HG03342 (cell line): Measurements from ENCODE around the gene PGLYRP4.

Experiments
- ATAC-seq: cut with Tn5 transposase; IDR thresholded peaks from one replicate; pipeline ENCODE4 v1.9.1; 2021; ENCODE audit warnings: mild to moderate bottlenecking, moderate library complexity; ENCODE audit not compliant: unreplicated experiment

PGLYRP4 gene

DNA sequence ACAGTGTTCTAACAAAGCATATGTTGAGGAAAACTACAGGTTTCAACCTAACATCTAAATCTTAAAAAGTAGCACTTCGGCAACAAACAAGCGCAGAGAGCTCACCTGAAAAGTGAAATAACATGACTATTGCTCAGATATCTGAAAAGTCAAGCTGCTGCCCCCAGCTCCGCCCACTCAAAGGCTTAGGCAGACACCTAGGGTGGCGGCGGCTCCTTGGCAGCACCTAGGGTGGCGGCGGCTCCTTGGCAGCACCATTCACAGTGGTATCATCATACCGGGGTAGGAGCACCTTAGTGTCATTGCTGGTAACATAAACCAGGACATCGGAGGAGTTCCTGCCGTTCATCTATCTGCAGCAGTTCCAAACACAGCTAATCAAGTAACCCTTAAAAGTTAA, 30.9 kb upstream of the PGLYRP4 start:
- ATAC-seq, result no peak

- ATAC-seq, result no peak
Measured at GRCh38 chr1:153375511-153375910, 26.9 kb upstream of the PGLYRP4 start, which contains the start of gene S100A12. Gene S100A12 (minus strand): TSS chr1:153375621. CDS start chr1:153374592, 1,029 bp downstream.

DNA sequence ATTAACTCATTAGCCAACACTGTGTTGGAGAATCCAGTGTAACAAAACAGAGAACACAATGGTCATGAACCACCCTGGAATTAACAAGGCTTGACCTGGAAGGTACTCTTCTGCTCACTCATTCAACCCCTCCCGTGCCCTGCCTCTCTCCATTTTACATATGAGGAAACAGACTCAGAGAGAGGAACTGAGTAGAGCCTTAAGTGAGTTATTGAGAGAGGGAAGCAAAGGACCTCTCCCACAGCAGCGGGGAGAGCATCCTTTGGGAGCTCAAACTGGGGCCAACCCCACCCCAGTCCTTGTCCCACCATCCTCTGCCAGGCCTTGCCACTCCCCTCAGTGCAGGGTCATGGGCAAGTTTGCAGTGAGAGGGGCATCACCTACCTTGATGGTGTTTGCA, 25.4 kb upstream of the PGLYRP4 start:
- ATAC-seq, result no peak

DNA sequence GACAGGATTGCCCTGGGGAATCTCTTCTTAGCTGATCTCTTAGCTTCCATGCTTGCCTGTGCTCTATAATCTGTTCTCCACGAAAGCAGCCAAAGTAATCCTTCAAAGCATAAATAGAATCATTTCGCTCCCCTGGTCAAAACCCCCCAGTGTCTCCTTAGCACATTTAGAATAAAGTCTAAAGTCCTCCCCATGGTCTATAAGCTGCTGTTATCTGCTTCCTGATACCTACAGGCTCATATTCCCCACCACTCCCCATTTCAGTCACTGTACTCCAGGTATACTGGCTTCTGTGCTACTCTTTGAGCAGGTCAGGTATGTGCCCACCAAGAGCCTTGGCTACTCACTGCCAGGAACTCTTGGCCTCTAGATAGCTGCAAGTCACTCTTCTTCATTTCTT, 23.9 kb upstream of the PGLYRP4 start:
- ATAC-seq, result no peak

GRCh38 chr1:153371231-153371630, 22.6 kb upstream of the PGLYRP4 start:
- no peak for ATAC-seq

GRCh38 chr1:153370146-153370545, 21.5 kb upstream of the PGLYRP4 start:
- no peak for ATAC-seq

DNA sequence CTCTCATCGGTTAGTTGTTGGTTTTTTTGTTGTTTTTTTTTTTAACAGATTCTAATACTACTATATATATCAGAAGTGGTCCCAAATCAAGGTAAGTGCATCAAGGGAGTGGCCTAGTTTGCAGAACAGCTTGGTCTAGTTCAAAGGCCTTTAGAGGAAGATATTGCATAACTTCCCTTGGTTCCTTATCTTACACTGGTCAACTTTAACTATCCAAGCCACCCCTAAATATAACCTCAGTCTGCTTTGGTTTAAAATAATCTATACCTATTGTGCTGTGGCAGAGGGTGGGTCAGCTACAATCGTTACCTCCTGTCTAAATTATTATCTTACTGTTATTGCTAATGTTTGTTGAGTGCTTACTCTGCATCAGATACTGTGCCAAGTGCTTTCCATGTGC, 19.9 kb upstream of the PGLYRP4 start:
- ATAC-seq, result no peak

DNA sequence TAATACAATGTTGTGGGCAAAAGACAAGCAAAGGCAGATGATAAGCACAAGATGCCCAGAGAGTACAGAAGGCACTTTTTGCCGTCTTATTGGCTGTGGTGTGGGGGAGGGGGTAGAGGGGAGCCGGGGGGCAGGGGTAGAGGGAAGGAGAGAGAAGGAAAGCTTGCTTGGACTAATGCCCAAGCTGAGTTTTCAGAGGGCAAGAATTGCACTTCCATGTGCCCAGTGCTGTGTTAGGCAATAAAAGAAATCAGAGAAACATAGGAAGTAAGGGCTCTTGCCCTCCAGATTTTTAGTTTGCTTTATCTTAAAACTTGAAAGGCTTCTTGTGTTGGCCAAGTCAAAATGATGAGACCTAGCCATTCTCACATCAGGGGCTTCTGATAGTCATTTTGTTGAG, 18.4 kb upstream of the PGLYRP4 start:
- ATAC-seq, result no peak

DNA sequence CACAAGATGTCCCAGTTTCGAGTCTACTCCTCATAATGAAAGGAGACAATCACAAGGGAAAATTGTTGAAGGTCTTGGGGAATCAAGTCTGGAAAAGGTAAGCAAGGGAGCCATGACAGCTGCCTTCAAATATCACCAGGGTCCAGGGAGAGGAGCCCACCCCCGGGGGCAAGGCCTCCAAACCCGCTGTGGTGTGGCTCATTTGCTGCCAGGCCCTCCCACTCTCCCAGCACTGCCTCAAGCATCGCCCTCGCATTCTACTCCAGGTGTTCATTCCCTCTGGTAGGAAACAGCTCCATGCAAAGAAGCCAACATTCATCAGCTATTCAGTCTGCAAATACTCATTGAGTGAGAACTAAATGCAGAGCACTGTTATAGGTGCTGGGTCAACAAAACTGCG, 17.6 kb upstream of the PGLYRP4 start:
- ATAC-seq, result no peak

DNA sequence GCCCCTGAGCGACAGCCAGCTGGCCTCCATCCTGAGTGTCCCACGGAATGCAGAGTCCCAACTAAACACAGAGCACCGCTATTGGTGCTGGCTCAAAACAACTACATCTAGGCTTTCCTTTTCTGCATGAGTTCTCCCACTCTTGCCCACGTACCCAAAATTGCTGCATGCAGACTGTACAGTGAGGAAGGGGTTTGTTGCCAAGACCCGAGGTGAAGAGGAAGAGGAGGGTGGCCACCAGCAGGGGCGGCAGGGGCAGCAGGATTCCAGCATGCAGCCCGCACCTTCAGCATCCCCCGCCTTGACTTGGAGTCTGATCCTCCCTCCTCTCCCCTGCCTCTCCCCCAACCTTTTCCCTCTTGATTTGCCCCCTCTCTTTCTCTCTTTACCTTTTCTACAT, 17.1 kb upstream of the PGLYRP4 start:
- no peak for ATAC-seq

DNA sequence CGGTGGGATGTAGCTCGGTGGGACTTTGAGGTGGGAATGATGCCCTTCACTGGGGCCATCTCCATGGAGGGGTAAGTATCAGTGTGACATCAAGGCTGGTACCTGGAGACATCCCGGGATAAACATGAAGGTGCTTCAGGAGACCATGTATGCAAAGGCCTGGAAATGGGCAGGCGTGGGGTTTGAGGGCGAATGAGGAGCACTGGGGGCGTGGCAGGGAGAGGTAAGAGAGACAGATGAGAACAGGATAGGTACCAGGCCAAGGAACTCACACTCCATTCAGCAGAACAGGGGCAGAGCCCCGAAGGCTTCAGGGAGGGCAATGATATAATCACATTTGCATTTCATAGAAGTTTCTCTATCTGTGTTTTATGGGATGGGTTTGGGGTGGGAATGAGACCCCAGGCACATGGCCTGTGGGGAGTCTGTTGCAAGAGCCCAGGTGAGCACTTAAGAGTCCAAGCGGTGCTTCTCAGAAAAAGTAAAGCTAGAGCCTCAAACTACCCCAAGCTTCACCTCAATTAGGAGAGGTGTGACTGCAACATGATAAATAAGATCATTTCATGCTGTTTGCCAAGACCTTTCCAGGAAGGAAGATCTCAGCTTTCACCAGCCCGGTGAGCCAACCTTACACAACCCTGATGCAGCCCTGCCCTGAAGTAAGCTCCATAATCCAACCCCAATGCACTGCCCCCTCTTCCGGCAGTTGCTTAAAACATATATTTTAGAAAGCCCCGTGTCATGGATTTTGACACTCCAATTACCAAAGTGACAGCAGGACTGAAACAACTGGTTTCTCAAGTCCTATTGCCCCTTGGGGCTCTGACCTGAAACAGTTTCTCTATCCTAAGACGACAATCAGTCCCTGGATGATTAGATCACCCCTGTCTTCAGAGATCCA, 16.4 kb upstream of the PGLYRP4 start:
- ATAC-seq, result no peak

- no peak for ATAC-seq
Measured at GRCh38 chr1:153364156-153364555, 15.5 kb upstream of the PGLYRP4 start.

- no peak for ATAC-seq
Measured at GRCh38 chr1:153363641-153364040, 15.0 kb upstream of the PGLYRP4 start.

DNA sequence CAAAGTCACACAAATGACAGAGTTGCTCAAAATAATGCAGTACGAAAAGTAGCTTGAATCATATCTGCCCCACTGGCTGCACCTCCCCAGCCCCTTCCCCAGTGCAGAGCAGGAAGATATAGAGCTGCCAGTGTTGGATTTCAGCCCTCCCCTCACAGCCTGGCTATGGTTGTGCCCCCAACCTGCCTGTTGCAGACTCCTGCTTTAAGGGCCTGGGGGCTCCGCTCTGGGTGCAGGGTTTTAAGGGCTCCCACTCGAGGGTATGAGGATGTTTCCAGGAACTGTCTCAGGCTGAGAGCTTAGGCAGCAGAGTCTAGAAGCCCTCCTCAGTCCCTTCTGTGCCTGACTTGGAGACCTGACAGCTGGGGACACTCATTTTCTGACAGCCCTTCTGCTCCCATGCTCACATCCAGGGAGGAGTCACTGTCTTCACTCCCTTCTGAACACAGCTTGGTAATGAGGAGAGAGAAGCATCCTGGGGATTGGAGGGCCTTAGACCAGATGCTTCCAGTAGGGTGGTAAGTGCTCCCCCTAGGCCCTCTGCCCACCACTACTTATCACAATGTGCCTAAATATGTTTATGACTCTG, 13.6 kb upstream of the PGLYRP4 start:
- no peak for ATAC-seq

- ATAC-seq, result no peak
Measured at GRCh38 chr1:153361480-153362109, 13.0 kb upstream of the PGLYRP4 start.

DNA sequence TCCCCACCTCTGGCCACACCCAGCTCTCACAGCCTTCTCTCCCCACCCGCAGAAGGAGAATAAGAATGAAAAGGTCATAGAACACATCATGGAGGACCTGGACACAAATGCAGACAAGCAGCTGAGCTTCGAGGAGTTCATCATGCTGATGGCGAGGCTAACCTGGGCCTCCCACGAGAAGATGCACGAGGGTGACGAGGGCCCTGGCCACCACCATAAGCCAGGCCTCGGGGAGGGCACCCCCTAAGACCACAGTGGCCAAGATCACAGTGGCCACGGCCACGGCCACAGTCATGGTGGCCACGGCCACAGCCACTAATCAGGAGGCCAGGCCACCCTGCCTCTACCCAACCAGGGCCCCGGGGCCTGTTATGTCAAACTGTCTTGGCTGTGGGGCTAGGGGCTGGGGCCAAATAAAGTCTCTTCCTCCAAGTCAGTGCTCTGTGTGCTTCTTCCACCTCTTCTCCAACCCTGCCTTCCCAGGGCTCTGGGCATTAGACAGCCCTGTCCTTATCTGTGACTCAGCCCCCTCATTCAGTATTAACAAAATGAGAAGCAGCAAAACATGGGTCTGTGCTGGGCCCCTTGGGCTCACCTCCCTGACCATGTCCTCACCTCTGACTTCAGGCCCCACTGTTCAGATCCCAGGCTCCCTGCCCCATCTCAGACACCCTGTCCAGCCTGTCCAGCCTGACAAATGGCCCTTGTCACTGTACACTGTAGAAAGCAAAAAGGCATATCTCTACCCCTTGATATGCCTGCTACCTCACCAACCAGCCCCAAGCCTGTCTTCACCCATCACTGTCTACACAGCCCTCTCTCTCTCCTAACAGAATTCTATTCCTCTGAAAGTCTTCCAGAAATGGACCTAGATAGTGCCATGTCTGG, 12.2 kb upstream of the PGLYRP4 start:
- no peak for ATAC-seq

DNA sequence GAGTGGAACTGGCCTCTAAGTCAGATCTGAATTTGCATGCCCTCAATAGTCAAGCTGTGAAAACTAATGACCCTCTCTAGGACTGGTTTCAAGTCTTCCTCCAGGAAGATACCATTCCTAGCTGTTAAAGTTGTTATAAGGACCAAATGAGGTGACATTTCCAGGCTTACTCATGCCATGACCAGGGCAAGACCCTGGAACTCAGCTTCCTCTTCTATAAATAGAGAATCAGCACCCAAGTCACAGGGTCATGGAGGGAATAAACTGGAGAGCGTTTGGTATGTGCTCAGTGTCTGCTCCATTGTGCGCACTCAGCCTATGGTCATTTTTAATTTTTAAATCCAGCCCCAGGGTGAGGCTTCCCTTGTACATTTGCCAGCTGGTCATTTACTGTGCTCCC, 11.5 kb upstream of the PGLYRP4 start:
- ATAC-seq, result no peak

DNA sequence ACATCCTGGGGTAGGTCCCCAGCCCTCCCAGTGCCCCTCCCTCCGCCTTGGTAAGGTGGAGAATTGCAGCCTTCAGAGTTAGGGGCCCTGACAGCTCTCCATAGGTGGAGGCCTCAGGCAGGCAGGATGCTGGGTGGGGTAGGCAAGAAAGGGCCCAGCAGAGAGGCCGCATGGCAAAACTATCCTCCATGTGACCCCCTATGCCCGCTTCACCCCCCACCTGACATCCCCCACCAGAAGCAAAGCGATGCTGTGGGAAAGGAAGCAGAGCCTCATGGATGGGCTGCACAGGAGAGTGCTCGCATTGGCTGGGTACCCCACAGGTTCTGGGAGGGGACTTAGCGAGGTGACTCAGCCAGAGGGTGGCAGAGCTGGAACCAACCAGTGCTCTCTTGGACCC, 10.6 kb upstream of the PGLYRP4 start:
- no peak for ATAC-seq

DNA sequence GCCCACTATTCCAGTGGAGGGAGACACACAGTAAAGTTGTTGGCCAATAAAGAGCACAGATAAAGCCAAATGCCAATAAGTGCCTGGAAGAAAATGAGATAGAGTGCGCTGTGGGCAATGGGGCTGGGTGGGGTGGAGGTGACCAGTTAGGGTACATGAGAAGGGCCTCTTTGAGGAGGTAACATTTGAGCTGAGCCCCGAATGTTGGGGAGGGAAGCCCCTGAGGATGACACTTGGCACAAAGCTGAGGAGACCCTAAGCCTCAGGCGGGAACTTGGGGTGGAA, 10.0 kb upstream of the PGLYRP4 start:
- no peak for ATAC-seq

DNA sequence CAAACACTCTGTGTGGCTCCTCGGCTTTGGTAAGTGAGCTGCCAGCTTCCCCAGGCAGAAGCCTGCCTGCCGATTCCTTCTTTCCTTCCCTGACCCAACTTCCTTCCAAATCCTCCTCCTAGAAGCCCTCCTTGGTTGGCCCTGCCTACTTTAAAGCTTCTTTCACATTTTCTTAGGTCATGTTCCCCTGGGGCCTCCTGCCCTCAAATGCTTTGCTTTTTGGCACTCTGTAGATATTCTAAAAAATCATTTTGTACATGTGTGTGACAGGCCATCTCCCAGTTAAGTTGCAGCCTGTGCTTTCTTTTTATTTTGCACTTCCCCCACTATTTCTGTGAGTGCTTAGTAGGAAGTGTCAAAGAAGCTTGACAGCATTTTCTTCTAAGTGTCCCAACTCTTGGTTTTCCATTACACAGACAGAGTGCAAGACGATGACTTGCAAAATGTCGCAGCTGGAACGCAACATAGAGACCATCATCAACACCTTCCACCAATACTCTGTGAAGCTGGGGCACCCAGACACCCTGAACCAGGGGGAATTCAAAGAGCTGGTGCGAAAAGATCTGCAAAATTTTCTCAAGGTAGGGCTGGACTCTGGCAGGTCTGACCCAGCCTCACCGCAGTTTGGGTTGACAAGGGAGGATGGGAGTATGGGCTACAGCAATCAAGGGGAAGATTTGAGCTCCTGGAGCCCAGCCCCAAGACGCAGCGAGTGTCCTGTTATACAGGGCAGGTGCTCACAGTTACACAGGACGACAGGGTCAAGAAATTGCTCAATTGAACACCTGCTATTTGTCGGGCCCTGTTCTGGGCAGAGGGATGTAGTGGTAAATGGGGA, 9.4 kb upstream of the PGLYRP4 start, which contains the start of gene S100A9:
S100A9 (plus strand) TSS at position 2 of the 838 bp plus-strand sequence; CDS start at position 432, 430 bp downstream.
- ATAC-seq, result no peak
